ENCODE results near the gene TYK2.

GRCh38 chr19:10334588-10335351 is 45.6 kb downstream of the TYK2 start:
- TF ChIP-seq POLR2A (IDR thresholded peaks at IDR 0.05) (peak; percentile 40 to 71), POLR2AphosphoS5 (IDR thresholded peaks at IDR 0.05) (peak; percentile 50 to 88 (median 80))

All from sigmoid colon (tissue), 4 donors.